ENCODE results near the gene TIMELESS.
"Not testable (repeated sequence)": the region's sequence is repeated elsewhere in the genome, so short reads cannot be mapped to it uniquely, and the experiment has no call there.

The TIMELESS gene, protein sequence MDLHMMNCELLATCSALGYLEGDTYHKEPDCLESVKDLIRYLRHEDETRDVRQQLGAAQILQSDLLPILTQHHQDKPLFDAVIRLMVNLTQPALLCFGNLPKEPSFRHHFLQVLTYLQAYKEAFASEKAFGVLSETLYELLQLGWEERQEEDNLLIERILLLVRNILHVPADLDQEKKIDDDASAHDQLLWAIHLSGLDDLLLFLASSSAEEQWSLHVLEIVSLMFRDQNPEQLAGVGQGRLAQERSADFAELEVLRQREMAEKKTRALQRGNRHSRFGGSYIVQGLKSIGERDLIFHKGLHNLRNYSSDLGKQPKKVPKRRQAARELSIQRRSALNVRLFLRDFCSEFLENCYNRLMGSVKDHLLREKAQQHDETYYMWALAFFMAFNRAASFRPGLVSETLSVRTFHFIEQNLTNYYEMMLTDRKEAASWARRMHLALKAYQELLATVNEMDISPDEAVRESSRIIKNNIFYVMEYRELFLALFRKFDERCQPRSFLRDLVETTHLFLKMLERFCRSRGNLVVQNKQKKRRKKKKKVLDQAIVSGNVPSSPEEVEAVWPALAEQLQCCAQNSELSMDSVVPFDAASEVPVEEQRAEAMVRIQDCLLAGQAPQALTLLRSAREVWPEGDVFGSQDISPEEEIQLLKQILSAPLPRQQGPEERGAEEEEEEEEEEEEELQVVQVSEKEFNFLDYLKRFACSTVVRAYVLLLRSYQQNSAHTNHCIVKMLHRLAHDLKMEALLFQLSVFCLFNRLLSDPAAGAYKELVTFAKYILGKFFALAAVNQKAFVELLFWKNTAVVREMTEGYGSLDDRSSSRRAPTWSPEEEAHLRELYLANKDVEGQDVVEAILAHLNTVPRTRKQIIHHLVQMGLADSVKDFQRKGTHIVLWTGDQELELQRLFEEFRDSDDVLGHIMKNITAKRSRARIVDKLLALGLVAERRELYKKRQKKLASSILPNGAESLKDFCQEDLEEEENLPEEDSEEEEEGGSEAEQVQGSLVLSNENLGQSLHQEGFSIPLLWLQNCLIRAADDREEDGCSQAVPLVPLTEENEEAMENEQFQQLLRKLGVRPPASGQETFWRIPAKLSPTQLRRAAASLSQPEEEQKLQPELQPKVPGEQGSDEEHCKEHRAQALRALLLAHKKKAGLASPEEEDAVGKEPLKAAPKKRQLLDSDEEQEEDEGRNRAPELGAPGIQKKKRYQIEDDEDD

GRCh38 chr12:56448860-56449621, at the start of gene TIMELESS:
TIMELESS (minus strand) TSS chr12:56449426; CDS start chr12:56434170, 15,256 bp downstream.
- TF ChIP-seq, protein P1, sequence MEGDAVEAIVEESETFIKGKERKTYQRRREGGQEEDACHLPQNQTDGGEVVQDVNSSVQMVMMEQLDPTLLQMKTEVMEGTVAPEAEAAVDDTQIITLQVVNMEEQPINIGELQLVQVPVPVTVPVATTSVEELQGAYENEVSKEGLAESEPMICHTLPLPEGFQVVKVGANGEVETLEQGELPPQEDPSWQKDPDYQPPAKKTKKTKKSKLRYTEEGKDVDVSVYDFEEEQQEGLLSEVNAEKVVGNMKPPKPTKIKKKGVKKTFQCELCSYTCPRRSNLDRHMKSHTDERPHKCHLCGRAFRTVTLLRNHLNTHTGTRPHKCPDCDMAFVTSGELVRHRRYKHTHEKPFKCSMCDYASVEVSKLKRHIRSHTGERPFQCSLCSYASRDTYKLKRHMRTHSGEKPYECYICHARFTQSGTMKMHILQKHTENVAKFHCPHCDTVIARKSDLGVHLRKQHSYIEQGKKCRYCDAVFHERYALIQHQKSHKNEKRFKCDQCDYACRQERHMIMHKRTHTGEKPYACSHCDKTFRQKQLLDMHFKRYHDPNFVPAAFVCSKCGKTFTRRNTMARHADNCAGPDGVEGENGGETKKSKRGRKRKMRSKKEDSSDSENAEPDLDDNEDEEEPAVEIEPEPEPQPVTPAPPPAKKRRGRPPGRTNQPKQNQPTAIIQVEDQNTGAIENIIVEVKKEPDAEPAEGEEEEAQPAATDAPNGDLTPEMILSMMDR (IDR thresholded peaks at IDR 0.05), result peak; percentile 72
- H3K36me3 ChIP-seq, result no peaks in the 10 kb centered on the region
- H3K27me3 ChIP-seq, result no peaks in the 10 kb centered on the region
- peaks cover 6 to 21% of the 10 kb centered on the region in 2 experiments for H3K4me1 ChIP-seq (ENCODE audit: control insufficient read depth in 1 of 2, insufficient read depth in 1 of 2, low read depth in 1 of 2, low read length in 1 of 2)
- peak within 1 kb of the TSS; percentile 79 for H3K27ac ChIP-seq
- peak within 1 kb of the TSS; percentile 63 to 99 for H3K4me3 ChIP-seq (ENCODE audit: low read depth in 1 of 2, low read length in 1 of 2)
- H3K9me3 ChIP-seq, result no peaks in the 10 kb centered on the region

- H3K27me3 ChIP-seq; H3K4me3 ChIP-seq (ENCODE audit: low read depth in 1 of 2, low read length in 1 of 2); H3K36me3 ChIP-seq; H3K27ac ChIP-seq; H3K9me3 ChIP-seq; H3K4me1 ChIP-seq (ENCODE audit: control insufficient read depth in 1 of 2, insufficient read depth in 1 of 2, low read depth in 1 of 2, low read length in 1 of 2): not testable (repeated sequence)
These were observed 49.1 kb upstream of the TIMELESS start for GRCh38 chr12:56498126-56498902.

DNA sequence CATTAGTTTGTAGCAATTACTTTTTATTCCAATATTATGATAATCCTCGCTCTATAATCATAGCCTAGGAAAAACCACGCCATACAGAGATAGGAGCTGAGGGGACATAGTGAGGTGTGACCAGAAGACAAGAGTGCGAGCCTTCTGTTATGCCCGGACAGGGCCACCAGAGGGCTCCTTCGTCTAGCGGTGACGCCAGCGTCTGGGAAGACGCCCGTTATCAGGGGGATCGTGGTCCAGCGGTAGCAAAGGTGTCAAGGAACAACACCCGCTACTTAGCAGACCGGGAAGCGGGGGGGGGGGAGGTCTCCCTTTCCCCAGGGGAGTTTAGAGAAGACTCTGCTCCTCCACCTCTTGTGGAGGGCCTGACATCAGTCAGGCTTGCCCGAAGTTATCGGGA, 47.5 kb upstream of the TIMELESS start:
- not testable (repeated sequence) for H3K4me3 ChIP-seq (ENCODE audit: low read depth in 1 of 2, low read length in 1 of 2); H3K27ac ChIP-seq; H3K9me3 ChIP-seq; H3K4me1 ChIP-seq (ENCODE audit: control insufficient read depth in 1 of 2, insufficient read depth in 1 of 2, low read depth in 1 of 2, low read length in 1 of 2); H3K36me3 ChIP-seq
- TF ChIP-seq, protein P1 (IDR thresholded peaks at IDR 0.05), result peak; percentile 26
- peaks cover 16% of the 10 kb centered on the region for H3K27me3 ChIP-seq

DNA sequence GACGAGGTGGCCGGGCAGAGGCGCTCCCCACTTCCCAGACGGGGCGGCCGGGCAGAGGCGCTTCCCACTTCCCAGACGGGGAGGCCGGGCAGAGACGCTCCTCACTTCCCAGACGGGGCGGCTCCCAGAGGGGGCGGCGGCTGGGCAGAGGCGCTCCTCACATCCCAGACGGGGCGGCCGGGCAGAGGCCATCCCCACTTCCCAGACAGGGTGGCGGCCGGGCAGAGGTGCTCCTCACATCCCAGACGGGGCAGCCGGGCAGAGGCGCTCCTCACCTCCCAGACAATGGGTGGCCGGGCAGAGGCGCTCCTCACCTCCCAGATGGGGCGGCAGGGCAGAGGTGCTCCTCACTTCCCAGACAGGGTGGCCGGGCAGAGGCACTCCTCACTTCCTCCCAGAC, 45.3 kb upstream of the TIMELESS start:
- not testable (repeated sequence) for H3K4me1 ChIP-seq (ENCODE audit: control insufficient read depth in 1 of 2, insufficient read depth in 1 of 2, low read depth in 1 of 2, low read length in 1 of 2); H3K36me3 ChIP-seq; H3K9me3 ChIP-seq; H3K4me3 ChIP-seq (ENCODE audit: low read depth in 1 of 2, low read length in 1 of 2); H3K27ac ChIP-seq
- H3K27me3 ChIP-seq, result peaks cover 38% of the 10 kb centered on the region

DNA sequence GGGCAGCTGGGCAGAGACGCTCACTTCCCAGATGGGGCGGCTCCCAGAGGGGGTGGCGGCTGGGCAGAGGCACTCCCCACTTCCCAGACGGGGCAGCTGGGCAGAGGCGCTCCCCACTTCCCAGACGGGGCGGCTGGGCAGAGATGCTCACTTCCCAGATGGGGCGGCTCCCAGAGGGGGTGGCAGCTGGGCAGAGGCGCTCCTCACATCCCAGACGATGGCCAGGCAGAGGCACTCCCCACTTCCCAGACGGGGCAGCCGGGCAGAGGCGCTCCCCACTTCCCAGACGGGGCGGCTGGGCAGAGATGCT, 44.8 kb upstream of the TIMELESS start:
- H3K9me3 ChIP-seq; H3K36me3 ChIP-seq; H3K27ac ChIP-seq; H3K4me1 ChIP-seq (ENCODE audit: control insufficient read depth in 1 of 2, insufficient read depth in 1 of 2, low read depth in 1 of 2, low read length in 1 of 2); H3K4me3 ChIP-seq (ENCODE audit: low read depth in 1 of 2, low read length in 1 of 2): not testable (repeated sequence)
- peaks cover 42% of the 10 kb centered on the region for H3K27me3 ChIP-seq

GRCh38 chr12:56493409-56494105, 44.3 kb upstream of the TIMELESS start:
- H3K27me3 ChIP-seq, result peaks cover 45% of the 10 kb centered on the region
- H3K27ac ChIP-seq; H3K9me3 ChIP-seq; H3K4me1 ChIP-seq (ENCODE audit: control insufficient read depth in 1 of 2, insufficient read depth in 1 of 2, low read depth in 1 of 2, low read length in 1 of 2); H3K4me3 ChIP-seq (ENCODE audit: low read depth in 1 of 2, low read length in 1 of 2); H3K36me3 ChIP-seq: not testable (repeated sequence)
